ENCODE results near the gene KCNN4. TPM values are rescaled to one million over a fixed set of nuclear protein-coding genes. Genes with fewer than 3 reads are reported as not detected.

KCNN4 gene
- total and polyA plus RNA-seq, 10 of the 15 experiments (the other 5 are each of a cell fraction or from before 2014, with no cell fraction given), result 1.4 to 112 (median 77.9) TPM

DNA sequence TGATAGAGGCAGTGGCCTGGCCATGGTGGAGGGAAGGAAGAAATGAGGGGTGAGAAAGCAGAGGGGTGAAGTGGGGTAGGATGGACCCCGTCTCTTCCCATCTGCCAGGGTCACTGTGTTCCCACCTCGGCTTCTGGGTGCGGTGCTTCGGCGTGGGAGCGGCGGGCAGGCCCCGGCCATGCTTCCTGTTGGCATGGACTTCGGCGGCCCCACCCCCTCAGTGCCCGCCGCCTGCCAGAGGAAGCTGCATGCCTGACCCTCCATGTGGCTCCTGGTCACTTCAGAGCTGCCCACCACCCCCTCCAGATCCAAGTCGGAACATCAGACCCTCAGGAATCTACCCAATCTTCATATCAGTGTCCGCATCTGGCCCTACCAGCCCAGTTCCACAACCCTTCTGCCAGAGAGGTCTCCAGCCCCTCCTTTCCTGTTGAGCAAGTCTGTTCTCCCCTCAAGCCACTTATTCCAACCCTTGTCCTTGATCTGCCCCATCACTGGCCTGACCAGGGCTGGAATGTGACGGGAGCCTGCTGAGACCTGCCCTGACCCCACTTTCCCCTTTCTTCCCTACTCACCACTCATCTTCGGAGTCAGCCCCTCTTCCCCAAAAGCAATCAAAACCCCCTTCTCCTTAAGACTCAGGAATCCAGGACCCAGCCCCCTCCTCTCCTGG lies 1.5 kb downstream of the KCNN4 start (continued):
- no peak; the same call in 1 of the 2 replicates for TF ChIP-seq ZBTB40 (IDR thresholded peaks at IDR 0.05; ENCODE audit: borderline replicate concordance)
- TF ChIP-seq SREBF1 (IDR thresholded peaks at IDR 0.05; ENCODE audit: low read length), result no peak
- no peak for TF ChIP-seq SUPT20H (IDR thresholded peaks at IDR 0.05; ENCODE audit: borderline replicate concordance, control insufficient read depth, low read depth, low read length)
- 0 out of 2 replicates have a peak, but pooled peaks have one; percentile 74 for TF ChIP-seq WRNIP1 (IDR thresholded peaks at IDR 0.05; ENCODE audit: borderline replicate concordance, low read depth, low read length)
- no peak for TF ChIP-seq HDAC6 (IDR thresholded peaks at IDR 0.05; ENCODE audit: unreplicated experiment)
- no peak for TF ChIP-seq CBFB (IDR thresholded peaks at IDR 0.05; ENCODE audit: low read depth)
- TF ChIP-seq TCF7 (IDR thresholded peaks at IDR 0.05; ENCODE audit: borderline replicate concordance), result no peak
- TF ChIP-seq JUNB (IDR thresholded peaks at IDR 0.05), result no peak
- no peak for TF ChIP-seq SP1 (IDR thresholded peaks at IDR 0.05; ENCODE audit: low read depth, low read length)
- no peak for TF ChIP-seq PAX8 (IDR thresholded peaks at IDR 0.05)
- TF ChIP-seq PRDM15 (CRISPR knock-in tag; IDR thresholded peaks at IDR 0.05), result no peak
- no peak for TF ChIP-seq SIN3A (IDR thresholded peaks at IDR 0.05; ENCODE audit: low read depth, low read length)
- no peak for TF ChIP-seq CHD2 (IDR thresholded peaks at IDR 0.05; ENCODE audit: borderline replicate concordance, low read depth, low read length)
- TF ChIP-seq IKZF2 (IDR thresholded peaks at IDR 0.05), result no peak
- no peak for TF ChIP-seq NR2F1 (conservative IDR thresholded peaks at IDR 0.05)
- TF ChIP-seq ZZZ3 (IDR thresholded peaks at IDR 0.05; ENCODE audit: control insufficient read depth, insufficient read length, low read depth), result no peak
- no peak for TF ChIP-seq KLF5 (IDR thresholded peaks at IDR 0.05; ENCODE audit: partially characterized antibody)
- no peak for TF ChIP-seq KDM1A (IDR thresholded peaks at IDR 0.05; ENCODE audit: borderline replicate concordance)
- TF ChIP-seq ATF2 (IDR thresholded peaks at IDR 0.05; ENCODE audit: low read length), result no peak
- no peak for TF ChIP-seq RELA (IDR thresholded peaks at IDR 0.05; ENCODE audit: borderline replicate concordance, partially characterized antibody)
- TF ChIP-seq TARDBP (IDR thresholded peaks at IDR 0.05; ENCODE audit: borderline replicate concordance), result no peak
- no peak for TF ChIP-seq ZNF384 (IDR thresholded peaks at IDR 0.05; ENCODE audit: borderline replicate concordance, low read depth, low read length)
